Mucosa of descending colon (tissue), 3 donors: ENCODE results near the gene ZBTB48. TPM values are rescaled to one million over a fixed set of nuclear protein-coding genes. Genes with fewer than 3 reads are reported as not detected.

Experiments used
- ATAC-seq: fragments of 200-7000 bp; cut with Tn5 transposase; one replicate; pipeline ENCODE4 v1.9.1; 2020; ENCODE audit warnings: mild to moderate bottlenecking, moderate library complexity
- DNase-seq, 3 donors: peaks; one replicate each; pipeline ENCODE4 v3.0.0-alpha.2; 2020
- H3K36me3 ChIP-seq: fragments of 200-600 bp; one replicate; pipeline ENCODE4 v1.8.0; 2021; ENCODE audit warnings: low read depth, mild to moderate bottlenecking
- H3K4me1 ChIP-seq: fragments of 200-600 bp; one replicate; pipeline ENCODE4 v1.8.0; 2021; ENCODE audit warnings: low read depth, mild to moderate bottlenecking
- H3K4me3 ChIP-seq: fragments of 200-600 bp; one replicate; pipeline ENCODE4 v1.8.0; 2021; ENCODE audit warnings: mild to moderate bottlenecking
- H3K9me3 ChIP-seq: fragments of 200-600 bp; one replicate; pipeline ENCODE4 v1.8.0; 2021; ENCODE audit warnings: mild to moderate bottlenecking
- intact Hi-C, 2 donors: fragments of 100-400 bp; cut with DNase I in 1 of 2; cut with micrococcal nuclease in 1 of 2; formaldehyde crosslinking; loops; one replicate each; pipeline versions ENCODE4 v1.11.0 to v1.11.1; 2022; cut with DNase I, micrococcal nuclease
- total RNA-seq, 3 donors: library from RNA; stranded (reverse); fragmentation: NEBNext Ultra II Directional in 2 of 3; extraction: Animal tissue kit (Norgen Biotek cat#: 25700) in 2 of 3; gene quantifications; one replicate each; pipeline versions ENCODE4 v1.2.1 to v1.2.4, GENCODE V29; 2021 to 2023
- TF ChIP-seq, protein P1 (sequence below): fragments of 200-600 bp; IDR thresholded peaks from one replicate; pipeline ENCODE4 v1.8.0; 2022; ENCODE audit warnings: antibody characterized with exemption, mild to moderate bottlenecking
- donor health status: DM: no; HTN: no; CAD: no; lungs with moderate emphysema.
- donor health status: DM: no; HTN: no; CAD: no.
- donor health status: DM: no; HTN: yes; CAD: no.

ZBTB48 gene
- total RNA-seq, 3 donors from 2014 or later, result 36.8 to 53.9 (median 42.3) TPM

DNA sequence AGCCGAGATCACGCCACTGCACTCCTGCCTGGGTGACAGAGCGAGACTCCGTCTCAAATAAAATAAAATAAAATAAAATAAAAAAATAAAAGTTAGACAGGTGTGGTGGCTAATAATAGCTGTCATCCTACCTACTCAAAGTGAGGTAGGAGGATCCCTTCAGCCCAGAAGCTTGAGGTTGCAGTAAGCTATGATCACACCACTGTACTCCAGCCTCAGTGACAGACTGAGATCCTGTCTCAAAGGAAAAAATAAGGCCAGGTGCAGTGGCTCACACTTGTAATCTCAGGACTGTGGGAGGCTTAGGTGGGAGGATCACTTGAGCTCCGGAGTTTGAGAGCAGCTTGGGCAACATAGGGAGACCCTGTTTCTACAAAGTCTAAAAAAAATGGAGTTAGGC lies 43.5 kb upstream of the ZBTB48 start:
- Histone ChIP-seq H3K36me3 (peaks cover 11% of the 10 kb centered on the region), H3K4me3 (no peak overlapping the region), H3K9me3 (no peaks in the 10 kb centered on the region), H3K4me1 (no peaks in the 10 kb centered on the region)
- intact Hi-C loops, result no loop called here
- DNase-seq, result no peak
- TF ChIP-seq, protein P1, sequence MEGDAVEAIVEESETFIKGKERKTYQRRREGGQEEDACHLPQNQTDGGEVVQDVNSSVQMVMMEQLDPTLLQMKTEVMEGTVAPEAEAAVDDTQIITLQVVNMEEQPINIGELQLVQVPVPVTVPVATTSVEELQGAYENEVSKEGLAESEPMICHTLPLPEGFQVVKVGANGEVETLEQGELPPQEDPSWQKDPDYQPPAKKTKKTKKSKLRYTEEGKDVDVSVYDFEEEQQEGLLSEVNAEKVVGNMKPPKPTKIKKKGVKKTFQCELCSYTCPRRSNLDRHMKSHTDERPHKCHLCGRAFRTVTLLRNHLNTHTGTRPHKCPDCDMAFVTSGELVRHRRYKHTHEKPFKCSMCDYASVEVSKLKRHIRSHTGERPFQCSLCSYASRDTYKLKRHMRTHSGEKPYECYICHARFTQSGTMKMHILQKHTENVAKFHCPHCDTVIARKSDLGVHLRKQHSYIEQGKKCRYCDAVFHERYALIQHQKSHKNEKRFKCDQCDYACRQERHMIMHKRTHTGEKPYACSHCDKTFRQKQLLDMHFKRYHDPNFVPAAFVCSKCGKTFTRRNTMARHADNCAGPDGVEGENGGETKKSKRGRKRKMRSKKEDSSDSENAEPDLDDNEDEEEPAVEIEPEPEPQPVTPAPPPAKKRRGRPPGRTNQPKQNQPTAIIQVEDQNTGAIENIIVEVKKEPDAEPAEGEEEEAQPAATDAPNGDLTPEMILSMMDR, result no peak
- no peak for ATAC-seq

DNA sequence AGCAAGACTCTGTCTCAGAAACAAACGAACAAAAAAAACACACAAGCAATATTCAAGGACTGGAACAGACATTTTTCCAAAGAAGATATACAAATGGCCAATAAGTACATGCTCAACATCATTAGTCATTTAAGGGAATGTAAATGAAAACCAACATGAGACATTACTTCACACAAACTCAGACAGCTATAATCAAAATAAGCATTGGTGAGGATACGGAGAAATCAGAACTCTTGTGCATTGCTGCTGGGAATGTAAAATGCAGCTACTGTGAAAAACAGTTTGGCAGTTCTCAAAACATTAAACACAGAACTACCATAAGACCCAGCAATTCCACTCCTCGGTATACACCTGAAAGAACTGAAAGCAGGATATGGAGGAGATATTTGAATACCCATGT lies 40.8 kb upstream of the ZBTB48 start:
- Histone ChIP-seq H3K4me1 (no peaks in the 10 kb centered on the region), H3K36me3 (no peaks in the 10 kb centered on the region), H3K4me3 (no peak overlapping the region), H3K9me3 (no peaks in the 10 kb centered on the region)
- TF ChIP-seq, protein P1, result no peak
- intact Hi-C loops, result no loop called here
- no peak for ATAC-seq
- no peak for DNase-seq

GRCh38 chr1:6544831-6545230 lies 35.0 kb upstream of the ZBTB48 start:
- TF ChIP-seq, protein P1, result no peak

GRCh38 chr1:6545276-6546112 lies 34.3 kb upstream of the ZBTB48 start:
- TF ChIP-seq, protein P1, result no peak
- intact Hi-C loops, result no loop called here
- Histone ChIP-seq H3K36me3 (no peaks in the 10 kb centered on the region), H3K4me3 (no peak overlapping the region), H3K9me3 (no peaks in the 10 kb centered on the region), H3K4me1 (no peaks in the 10 kb centered on the region)
- ATAC-seq (no peak), DNase-seq (no peak)

More at GRCh38 chr1:6544831-6545230, 35.0 kb upstream of the ZBTB48 start:
- ATAC-seq, result no peak
- no peaks in the 10 kb centered on the region for H3K36me3 ChIP-seq
- H3K4me1 ChIP-seq, result no peaks in the 10 kb centered on the region
- no peak overlapping the region for H3K4me3 ChIP-seq
- intact Hi-C loops, result no loop called here
- no peak for DNase-seq
- H3K9me3 ChIP-seq, result no peaks in the 10 kb centered on the region

DNA sequence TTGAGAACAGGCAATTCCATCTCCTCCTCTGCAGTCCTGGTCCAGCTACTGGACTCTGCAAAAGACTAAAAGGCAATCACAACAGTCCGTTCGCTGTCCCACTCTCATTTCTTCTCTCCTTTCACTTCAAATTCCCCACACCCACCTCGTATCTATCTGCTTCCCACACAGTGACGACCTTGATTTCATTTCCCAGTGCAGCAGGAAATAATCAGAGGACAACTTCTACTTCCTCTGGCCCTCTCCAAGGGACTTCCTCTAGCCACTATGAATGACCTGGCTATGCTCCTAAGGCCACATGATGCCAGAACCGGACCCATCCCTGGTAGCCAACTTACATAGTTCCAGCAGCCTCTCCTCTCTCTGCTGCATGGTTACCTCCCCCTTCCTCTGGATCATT lies 33.5 kb upstream of the ZBTB48 start:
- ATAC-seq (no peak), DNase-seq (no peak)
- H3K4me1 ChIP-seq, result no peaks in the 10 kb centered on the region
- intact Hi-C loops, result no loop called here
- no peaks in the 10 kb centered on the region for H3K9me3 ChIP-seq
- no peaks in the 10 kb centered on the region for H3K36me3 ChIP-seq
- TF ChIP-seq, protein P1, result no peak
- H3K4me3 ChIP-seq, result no peak overlapping the region
